ENCODE data around the gene PI4K2A.

PI4K2A gene

GRCh38 chr10:97643441-97643985, 3.0 kb downstream of the PI4K2A start:
- no peak for ATAC-seq
- no peak for TF ChIP-seq ARNTL (CRISPR knock-in tag; IDR thresholded peaks at IDR 0.05; ENCODE audit: borderline replicate concordance, low read depth)

- TF ChIP-seq GLIS3 (CRISPR knock-in tag; IDR thresholded peaks at IDR 0.05) = no peak
- no peak for TF ChIP-seq POU6F1 (CRISPR knock-in tag; IDR thresholded peaks at IDR 0.05; ENCODE audit: borderline replicate concordance, low read depth)
- no peak for TF ChIP-seq CSRNP3 (CRISPR knock-in tag; IDR thresholded peaks at IDR 0.05)
- TF ChIP-seq ISL1 (CRISPR knock-in tag; IDR thresholded peaks at IDR 0.05) = no peak
- TF ChIP-seq ZFP30 (CRISPR knock-in tag; IDR thresholded peaks at IDR 0.05) = no peak
- TF ChIP-seq CSDC2 (CRISPR knock-in tag; IDR thresholded peaks at IDR 0.05) = no peak
- TF ChIP-seq ZC3H10 (CRISPR knock-in tag; IDR thresholded peaks at IDR 0.05) = no peak
- TF ChIP-seq ZFP3 (CRISPR knock-in tag; IDR thresholded peaks at IDR 0.05) = no peak
- no peak for TF ChIP-seq SNAI2 (CRISPR knock-in tag; IDR thresholded peaks at IDR 0.05)
- no peak for TF ChIP-seq ZNF8 (CRISPR knock-in tag; IDR thresholded peaks at IDR 0.05)
- TF ChIP-seq CREB5 (CRISPR knock-in tag; IDR thresholded peaks at IDR 0.05; ENCODE audit: low read depth) = no peak
- no peak for TF ChIP-seq ARNTL (CRISPR knock-in tag; IDR thresholded peaks at IDR 0.05; ENCODE audit: borderline replicate concordance, low read depth)
- no peak for TF ChIP-seq BACH2 (CRISPR knock-in tag; IDR thresholded peaks at IDR 0.05; ENCODE audit: borderline replicate concordance)
- no peak for TF ChIP-seq TOX (CRISPR knock-in tag; IDR thresholded peaks at IDR 0.05; ENCODE audit: borderline replicate concordance)
- no peak for TF ChIP-seq OSR1 (CRISPR knock-in tag; IDR thresholded peaks at IDR 0.05)
- TF ChIP-seq ESRRG (CRISPR knock-in tag; IDR thresholded peaks at IDR 0.05) = no peak
- TF ChIP-seq TCF4 (CRISPR knock-in tag; IDR thresholded peaks at IDR 0.05; ENCODE audit: borderline replicate concordance) = no peak
- TF ChIP-seq ZNF70 (CRISPR knock-in tag; IDR thresholded peaks at IDR 0.05) = no peak
- TF ChIP-seq RARB (CRISPR knock-in tag; IDR thresholded peaks at IDR 0.05) = no peak
- TF ChIP-seq PPARA (CRISPR knock-in tag; IDR thresholded peaks at IDR 0.05; ENCODE audit: borderline replicate concordance) = no peak
- no peak for ATAC-seq
These were observed 4.5 kb downstream of the PI4K2A start for GRCh38 chr10:97644936-97645335.

GRCh38 chr10:97647556-97647955, 7.1 kb downstream of the PI4K2A start:
- TF ChIP-seq ISL1 (CRISPR knock-in tag; IDR thresholded peaks at IDR 0.05) (no peak), TCF4 (CRISPR knock-in tag; IDR thresholded peaks at IDR 0.05; ENCODE audit: borderline replicate concordance) (no peak), POU6F1 (CRISPR knock-in tag; IDR thresholded peaks at IDR 0.05; ENCODE audit: borderline replicate concordance, low read depth) (no peak), ESRRG (CRISPR knock-in tag; IDR thresholded peaks at IDR 0.05) (no peak), BACH2 (CRISPR knock-in tag; IDR thresholded peaks at IDR 0.05; ENCODE audit: borderline replicate concordance) (no peak), RARB (CRISPR knock-in tag; IDR thresholded peaks at IDR 0.05) (no peak), OSR1 (CRISPR knock-in tag; IDR thresholded peaks at IDR 0.05) (no peak), SNAI2 (CRISPR knock-in tag; IDR thresholded peaks at IDR 0.05) (no peak), ARNTL (CRISPR knock-in tag; IDR thresholded peaks at IDR 0.05; ENCODE audit: borderline replicate concordance, low read depth) (no peak), GLIS3 (CRISPR knock-in tag; IDR thresholded peaks at IDR 0.05) (no peak), CSRNP3 (CRISPR knock-in tag; IDR thresholded peaks at IDR 0.05) (no peak), ZNF565 (CRISPR knock-in tag; conservative IDR thresholded peaks at IDR 0.05; ENCODE audit: low read depth) (no peak), TOX (CRISPR knock-in tag; IDR thresholded peaks at IDR 0.05; ENCODE audit: borderline replicate concordance) (no peak), ZNF8 (CRISPR knock-in tag; IDR thresholded peaks at IDR 0.05) (no peak), ZFP30 (CRISPR knock-in tag; IDR thresholded peaks at IDR 0.05) (no peak), ZNF70 (CRISPR knock-in tag; IDR thresholded peaks at IDR 0.05) (no peak), ZFP3 (CRISPR knock-in tag; IDR thresholded peaks at IDR 0.05) (no peak), ZC3H10 (CRISPR knock-in tag; IDR thresholded peaks at IDR 0.05) (no peak)
- no peak for ATAC-seq
